Activated CD8-positive, alpha-beta memory T cell treated with anti-CD3 and anti-CD28 coated beads, Interleukin-2, amount 50 U/mL, for 1 hour (primary cell): ENCODE data around the gene CAMP.
"Not testable (repeated sequence)": the region's sequence is repeated elsewhere in the genome, so short reads cannot be mapped to it uniquely, and the experiment has no call there.

Source experiments
- DNase-seq: peaks from one replicate; pipeline ENCODE4 v3.0.0-alpha.2; 2020; ENCODE audit errors: extremely low read depth

The CAMP gene

GRCh38 chr3:48256557-48256956, 33.3 kb downstream of the CAMP start:
- DNase-seq = no peak

GRCh38 chr3:48258530-48258929, 35.2 kb downstream of the CAMP start:
- DNase-seq = no peak

GRCh38 chr3:48267782-48268181, 44.5 kb downstream of the CAMP start:
- DNase-seq = no peak

- DNase-seq = peak; percentile 74
These were observed 45.2 kb downstream of the CAMP start for GRCh38 chr3:48268381-48268935.

GRCh38 chr3:48268936-48269561, 45.8 kb downstream of the CAMP start:
- DNase-seq = no peak

- no peak for DNase-seq
These were observed 46.3 kb downstream of the CAMP start for GRCh38 chr3:48269592-48269991.

GRCh38 chr3:48270306-48270705, 47.0 kb downstream of the CAMP start:
- DNase-seq = no peak

GRCh38 chr3:48271223-48271622, 47.9 kb downstream of the CAMP start:
- not testable (repeated sequence) for DNase-seq

GRCh38 chr3:48271763-48272498, 48.6 kb downstream of the CAMP start:
- DNase-seq = no peak

- DNase-seq = peak; percentile 16
These were observed 50.4 kb downstream of the CAMP start for GRCh38 chr3:48273594-48274211.

GRCh38 chr3:48274452-48274851, 51.2 kb downstream of the CAMP start:
- DNase-seq = no peak
